NOMO-1 treated with dmso at 0.1 percent for 144 hours (cell line): ENCODE data around the gene WNK1.
"Not testable (repeated sequence)": the region's sequence is repeated elsewhere in the genome, so short reads cannot be mapped to it uniquely, and the experiment has no call there.

Experiments used
- DNase-seq: peaks from one replicate; lab custom pipeline; 2025; ENCODE audit not compliant: unreplicated experiment; lab: John Stamatoyannopoulos, UW

WNK1 gene

GRCh38 chr12:751999-752694 lies at the start of gene WNK1:
Gene WNK1, plus strand, starts transcription at chr12:752579. Its CDS starts 987 bp downstream, at chr12:753566.
- peak; percentile 98 for DNase-seq

- DNase-seq = no peak
Observed at GRCh38 chr12:704516-705242, 47.7 kb upstream of the WNK1 start.

- DNase-seq = not testable (repeated sequence)
Observed at GRCh38 chr12:708084-708483, 44.3 kb upstream of the WNK1 start.

GRCh38 chr12:709455-710020 lies 42.8 kb upstream of the WNK1 start:
- DNase-seq = no peak

- DNase-seq = no peak
Observed at GRCh38 chr12:712172-712863, 40.1 kb upstream of the WNK1 start.

- no peak for DNase-seq
Observed at GRCh38 chr12:713281-713875, 39.0 kb upstream of the WNK1 start.

GRCh38 chr12:716506-716905 lies 35.9 kb upstream of the WNK1 start:
- DNase-seq = no peak

GRCh38 chr12:718756-719102 lies 33.6 kb upstream of the WNK1 start:
- DNase-seq = no peak

- DNase-seq = no peak
Observed at GRCh38 chr12:720231-720941, 32.0 kb upstream of the WNK1 start.

GRCh38 chr12:724194-724855 lies 28.1 kb upstream of the WNK1 start:
- peak; percentile 6 for DNase-seq

- DNase-seq = no peak
Observed at GRCh38 chr12:725076-725475, 27.3 kb upstream of the WNK1 start.

- peak; percentile 37 for DNase-seq
Observed at GRCh38 chr12:726281-727140, 25.9 kb upstream of the WNK1 start.

- DNase-seq = no peak
Observed at GRCh38 chr12:727321-727720, 25.1 kb upstream of the WNK1 start.

GRCh38 chr12:728781-729180 lies 23.6 kb upstream of the WNK1 start:
- no peak for DNase-seq

GRCh38 chr12:729221-729620 lies 23.2 kb upstream of the WNK1 start:
- DNase-seq = no peak

GRCh38 chr12:730550-730949 lies 21.8 kb upstream of the WNK1 start:
- no peak for DNase-seq

- no peak for DNase-seq
Observed at GRCh38 chr12:737122-737739, 15.1 kb upstream of the WNK1 start.

GRCh38 chr12:738712-739111 lies 13.7 kb upstream of the WNK1 start:
- DNase-seq = no peak

GRCh38 chr12:739349-739748 lies 13.0 kb upstream of the WNK1 start:
- DNase-seq = no peak
